ENCODE measurements around the gene NCAPD2.
"Not testable (repeated sequence)": the region's sequence is repeated elsewhere in the genome, so short reads cannot be mapped to it uniquely, and the experiment has no call there.

DNA sequence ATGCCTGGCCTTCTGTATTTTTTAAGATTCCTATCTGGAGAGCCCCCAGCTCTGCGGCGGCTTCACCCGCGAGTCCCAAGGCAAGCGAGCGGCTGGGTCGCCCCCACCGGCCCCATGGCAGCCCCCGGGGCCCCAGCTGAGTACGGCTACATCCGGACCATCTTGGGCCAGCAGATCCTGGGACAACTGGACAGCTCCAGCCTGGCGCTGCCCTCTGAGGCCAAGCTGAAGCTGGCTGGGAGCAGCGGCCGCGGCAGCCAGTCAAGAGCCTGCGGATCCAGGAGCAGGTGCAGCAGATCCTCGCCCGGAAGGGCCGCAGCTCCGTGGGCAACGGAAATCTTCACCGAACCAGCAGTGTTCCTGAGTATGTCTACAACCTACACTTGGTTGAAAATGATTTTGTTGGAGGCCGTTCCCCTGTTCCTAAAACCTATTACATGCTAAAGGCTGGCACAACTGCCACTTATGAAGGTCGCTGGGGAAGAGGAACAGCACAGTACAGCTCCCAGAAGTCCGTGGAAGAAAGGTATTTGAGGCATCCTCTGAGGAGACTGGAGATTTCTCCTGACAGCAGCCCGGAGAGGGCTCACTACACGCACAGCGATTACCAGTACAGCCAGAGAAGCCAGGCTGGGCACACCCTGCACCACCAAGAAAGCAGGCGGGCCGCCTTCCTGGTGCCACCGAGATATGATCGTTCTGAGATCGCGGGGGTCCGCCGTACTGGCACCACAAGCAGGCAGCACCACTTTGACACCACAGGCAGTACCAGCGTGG lies 16.1 kb upstream of the NCAPD2 start:
- not testable (repeated sequence) for TF ChIP-seq CTCF (IDR thresholded peaks at IDR 0.05); ZFX (IDR thresholded peaks at IDR 0.05; ENCODE audit: borderline replicate concordance)
